Bone marrow (tissue), 2 donors: Measurements from ENCODE around the gene COL9A3.

ENCODE experiments used
- DNase-seq, 2 donors: peaks; one replicate each; lab custom pipeline; 2025; lab: John Stamatoyannopoulos, UW

The COL9A3 gene

GRCh38 chr20:62811320-62811719, 5.5 kb upstream of the COL9A3 start:
- DNase-seq = no peak

DNA sequence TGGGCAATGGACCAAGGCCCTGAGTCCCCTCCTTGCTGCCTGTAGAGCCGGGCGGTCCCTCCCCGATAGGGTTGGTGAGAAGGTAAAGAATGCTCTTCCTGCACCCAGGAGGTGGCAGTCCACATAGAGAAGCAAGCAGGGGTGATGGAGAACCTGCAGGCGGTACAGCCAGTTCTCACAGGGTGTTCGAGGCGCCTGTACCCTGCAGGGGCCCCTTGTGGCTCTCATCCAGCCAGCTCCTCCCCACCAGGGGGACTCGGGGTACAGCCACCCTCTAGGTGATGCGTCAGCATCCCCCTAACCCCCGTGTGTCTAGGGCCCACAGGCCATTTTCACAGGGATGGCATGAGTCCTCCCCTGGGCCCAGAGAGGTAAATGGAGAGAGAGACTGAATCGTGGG, 5.1 kb upstream of the COL9A3 start:
- no peak for DNase-seq

DNA sequence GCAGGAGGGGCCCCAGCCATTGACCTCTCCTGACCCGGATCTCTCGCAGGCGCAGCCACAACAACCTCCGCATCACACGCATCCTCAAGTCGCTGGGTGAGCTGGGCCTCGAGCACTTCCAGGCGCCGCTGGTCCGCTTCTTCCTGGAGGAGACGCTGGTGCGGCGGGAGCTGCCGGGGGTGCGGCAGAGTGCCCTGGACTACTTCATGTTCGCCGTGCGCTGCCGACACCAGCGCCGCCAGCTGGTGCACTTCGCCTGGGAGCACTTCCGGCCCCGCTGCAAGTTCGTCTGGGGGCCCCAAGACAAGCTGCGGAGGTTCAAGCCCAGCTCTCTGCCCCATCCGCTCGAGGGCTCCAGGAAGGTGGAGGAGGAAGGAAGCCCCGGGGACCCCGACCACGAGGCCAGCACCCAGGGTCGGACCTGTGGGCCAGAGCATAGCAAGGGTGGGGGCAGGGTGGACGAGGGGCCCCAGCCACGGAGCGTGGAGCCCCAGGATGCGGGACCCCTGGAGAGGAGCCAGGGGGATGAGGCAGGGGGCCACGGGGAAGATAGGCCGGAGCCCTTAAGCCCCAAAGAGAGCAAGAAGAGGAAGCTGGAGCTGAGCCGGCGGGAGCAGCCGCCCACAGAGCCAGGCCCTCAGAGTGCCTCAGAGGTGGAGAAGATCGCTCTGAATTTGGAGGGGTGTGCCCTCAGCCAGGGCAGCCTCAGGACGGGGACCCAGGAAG, 4.5 kb upstream of the COL9A3 start:
- DNase-seq = no peak

- DNase-seq = no peak
Measured at GRCh38 chr20:62812907-62813200, 4.0 kb upstream of the COL9A3 start.

- DNase-seq = no peak
Measured at GRCh38 chr20:62813588-62813987, 3.3 kb upstream of the COL9A3 start.

DNA sequence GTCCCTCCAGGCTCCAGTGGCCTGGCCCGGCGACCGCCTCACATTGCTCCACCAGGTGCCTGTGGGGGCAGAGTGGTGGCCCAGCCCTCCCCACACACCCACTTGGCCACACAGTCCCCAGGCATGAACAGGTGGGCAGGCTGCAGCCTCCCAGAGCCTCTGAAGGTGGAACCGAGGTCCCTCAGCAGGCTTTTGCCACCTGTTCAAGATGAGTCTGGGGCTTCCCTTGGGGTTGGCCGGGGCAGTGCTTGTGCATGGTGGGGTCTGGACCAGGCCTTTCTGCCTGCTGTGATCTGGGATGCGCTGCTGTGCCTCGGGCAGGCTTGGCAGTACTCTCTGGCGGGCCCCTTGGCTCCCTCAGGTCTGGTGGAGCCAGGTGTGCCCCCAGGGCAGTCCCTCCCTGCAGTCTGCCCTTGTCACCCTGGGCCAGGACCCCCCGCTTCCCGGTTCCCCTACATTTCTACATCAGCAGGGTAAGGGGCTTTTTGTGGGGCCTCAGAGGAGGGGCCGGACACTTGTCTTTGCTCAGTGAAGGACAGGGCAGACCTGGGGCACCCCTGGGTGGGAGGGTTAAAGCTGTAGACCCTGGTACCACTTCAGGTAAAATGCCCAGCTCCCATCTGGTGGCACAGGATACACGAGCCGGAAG, 2.7 kb upstream of the COL9A3 start:
- no peak for DNase-seq

DNA sequence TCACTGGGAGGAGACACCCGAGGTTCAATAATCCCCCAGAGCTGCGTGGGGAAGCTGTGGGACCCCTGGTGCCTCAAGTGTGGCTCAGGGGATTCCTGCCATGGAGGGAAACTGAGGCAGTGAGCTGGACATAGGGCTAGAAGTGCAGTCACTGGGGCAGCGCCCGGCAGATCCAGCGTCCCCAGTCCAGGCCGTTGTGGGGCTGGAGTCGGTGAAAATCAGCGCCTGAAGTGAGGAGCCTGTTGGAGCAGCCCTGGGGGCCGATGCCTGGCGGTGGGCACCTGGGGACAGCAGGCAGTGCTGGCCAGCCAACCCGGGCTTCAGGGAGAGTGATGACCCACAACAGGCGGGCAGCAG, 2.2 kb upstream of the COL9A3 start:
- DNase-seq = no peak

DNA sequence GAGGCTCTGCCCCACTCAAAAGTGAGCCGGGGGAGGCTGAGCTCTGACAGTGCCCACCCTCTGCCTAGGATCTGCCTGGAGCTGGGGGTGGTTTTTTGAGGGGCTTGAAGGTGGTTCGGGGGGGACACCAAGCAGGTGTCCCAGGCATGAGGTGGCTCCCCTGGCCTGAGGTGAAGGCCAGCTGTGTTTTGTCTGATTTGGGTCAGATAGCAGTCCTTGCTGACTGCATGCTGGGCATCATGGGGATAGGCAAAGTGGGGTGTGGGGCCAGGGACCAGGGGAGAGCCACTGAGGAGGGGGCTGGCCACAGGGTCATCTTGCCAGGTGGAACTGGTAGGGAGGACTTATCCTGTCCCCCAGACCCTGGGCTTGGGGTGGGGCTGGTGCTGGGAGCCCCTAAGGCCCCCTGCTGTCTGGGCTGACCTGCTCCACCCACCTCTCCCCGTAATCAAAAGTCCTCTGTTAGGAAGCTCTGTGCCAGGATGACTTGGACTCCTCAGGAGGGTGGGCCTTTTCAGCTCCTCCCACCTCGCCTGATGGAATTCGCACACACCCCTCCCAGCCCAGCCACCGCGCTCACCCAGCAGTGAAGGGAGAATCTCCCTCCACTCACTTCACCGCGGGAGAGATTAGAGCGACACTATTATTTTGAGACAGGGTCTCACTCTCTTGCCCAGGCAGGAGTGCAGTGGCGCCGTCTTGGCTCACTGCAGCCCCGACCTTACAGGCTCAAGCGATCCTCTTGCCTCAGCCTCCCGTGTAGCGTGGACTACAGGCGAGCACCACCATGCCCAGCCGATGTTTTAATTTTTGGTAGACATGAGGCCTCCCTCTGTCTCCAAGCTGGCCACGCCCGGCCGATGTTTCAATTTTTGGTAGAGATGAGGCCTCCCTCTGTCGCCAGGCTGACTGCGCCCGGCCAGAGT, 1.5 kb upstream of the COL9A3 start:
- DNase-seq = no peak

DNA sequence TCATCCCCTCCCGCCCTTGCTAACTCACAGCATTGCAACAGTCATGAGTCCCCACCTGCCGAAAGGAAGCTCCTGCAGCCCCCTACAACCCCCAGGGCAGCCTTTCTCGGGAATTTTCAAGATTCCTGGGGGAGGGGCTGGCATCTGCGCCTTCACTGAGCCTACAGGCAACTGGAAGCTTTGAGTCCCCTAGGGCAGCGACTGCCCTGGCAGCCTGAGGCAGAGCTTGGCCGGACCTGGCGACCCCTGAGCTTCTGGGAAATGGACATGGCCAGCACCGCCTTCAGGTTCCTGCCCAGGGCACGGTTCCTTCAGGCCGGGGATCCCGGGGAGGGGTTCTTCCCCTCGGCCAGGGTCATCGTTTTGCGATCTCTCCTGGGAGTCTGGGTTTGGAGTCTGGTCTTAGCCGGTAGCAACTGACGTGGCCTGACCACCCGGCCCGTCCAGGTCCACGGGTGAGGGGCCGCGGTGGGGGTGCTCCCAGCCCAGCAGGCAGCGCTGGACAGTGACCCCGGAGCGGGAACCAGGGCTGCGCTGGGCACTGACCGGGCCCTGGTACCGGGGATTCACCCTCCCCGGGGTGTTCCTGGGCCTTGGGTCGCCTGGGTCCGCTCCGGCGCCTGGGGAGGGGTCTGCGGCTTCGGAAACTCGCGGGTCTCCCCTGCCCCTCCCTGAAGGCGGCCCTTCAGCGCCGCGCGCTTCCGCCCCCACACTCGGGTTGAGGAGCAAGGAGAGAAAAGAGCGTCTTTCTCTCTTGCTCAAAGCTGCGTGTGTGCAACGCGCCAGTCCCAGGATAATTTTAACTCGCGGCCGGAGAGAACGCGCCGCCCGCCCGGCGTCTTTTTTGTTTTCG, 593 bp upstream of the COL9A3 start:
- no peak for DNase-seq

GRCh38 chr20:62817975-62818591, 1.2 kb downstream of the COL9A3 start:
- no peak for DNase-seq

DNA sequence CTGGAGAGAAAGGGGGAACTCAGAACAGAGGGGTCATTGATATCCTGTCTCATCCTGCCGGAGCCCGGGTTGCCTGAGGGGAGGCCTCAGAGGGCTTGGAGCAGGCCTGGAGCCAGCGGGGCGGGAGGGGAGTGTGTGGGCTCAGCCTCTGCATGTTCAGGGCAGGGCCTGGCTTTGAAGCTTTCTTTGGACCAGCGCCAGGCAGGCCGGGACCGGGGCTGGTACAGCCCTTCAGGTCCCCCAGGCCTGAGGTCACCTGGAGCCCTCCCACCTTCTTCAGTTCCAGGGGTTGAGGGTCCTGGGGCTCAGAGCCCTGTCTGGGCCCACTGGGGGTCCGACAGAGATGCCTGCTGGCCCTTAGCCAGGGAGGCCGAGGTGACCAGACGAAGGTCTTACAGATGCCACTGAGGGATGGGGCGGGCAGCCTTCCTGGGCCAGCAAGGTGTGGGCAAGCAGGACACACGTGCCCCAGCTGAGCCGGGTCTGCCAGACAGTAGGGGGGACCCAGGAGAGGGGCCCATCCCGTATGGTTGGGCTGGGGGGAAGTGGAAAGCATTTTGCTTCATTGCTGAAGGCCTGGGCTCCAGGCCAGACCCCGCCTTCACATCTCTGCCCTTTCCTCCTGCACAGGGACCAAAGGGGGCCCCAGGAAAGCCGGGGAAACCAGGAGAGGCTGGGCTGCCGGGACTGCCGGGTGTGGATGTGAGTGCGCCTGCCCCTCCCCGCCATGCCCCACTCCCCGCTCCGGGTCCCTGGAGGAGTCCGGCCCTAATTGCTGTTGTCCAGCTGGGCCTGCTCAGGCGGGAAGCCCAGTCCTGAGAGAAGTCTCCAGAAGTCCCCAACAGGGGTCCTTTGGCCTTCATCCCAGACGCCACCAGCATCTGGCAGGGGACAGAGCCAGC, 2.0 kb downstream of the COL9A3 start:
- no peak for DNase-seq

GRCh38 chr20:62819494-62820174, 2.8 kb downstream of the COL9A3 start:
- DNase-seq = no peak

- no peak for DNase-seq
Measured at GRCh38 chr20:62820208-62820961, 3.5 kb downstream of the COL9A3 start.

GRCh38 chr20:62820962-62821725, 4.3 kb downstream of the COL9A3 start:
- no peak for DNase-seq

- no peak for DNase-seq
Measured at GRCh38 chr20:62821726-62822210, 4.9 kb downstream of the COL9A3 start.

GRCh38 chr20:62822239-62822787, 5.5 kb downstream of the COL9A3 start:
- no peak for DNase-seq

DNA sequence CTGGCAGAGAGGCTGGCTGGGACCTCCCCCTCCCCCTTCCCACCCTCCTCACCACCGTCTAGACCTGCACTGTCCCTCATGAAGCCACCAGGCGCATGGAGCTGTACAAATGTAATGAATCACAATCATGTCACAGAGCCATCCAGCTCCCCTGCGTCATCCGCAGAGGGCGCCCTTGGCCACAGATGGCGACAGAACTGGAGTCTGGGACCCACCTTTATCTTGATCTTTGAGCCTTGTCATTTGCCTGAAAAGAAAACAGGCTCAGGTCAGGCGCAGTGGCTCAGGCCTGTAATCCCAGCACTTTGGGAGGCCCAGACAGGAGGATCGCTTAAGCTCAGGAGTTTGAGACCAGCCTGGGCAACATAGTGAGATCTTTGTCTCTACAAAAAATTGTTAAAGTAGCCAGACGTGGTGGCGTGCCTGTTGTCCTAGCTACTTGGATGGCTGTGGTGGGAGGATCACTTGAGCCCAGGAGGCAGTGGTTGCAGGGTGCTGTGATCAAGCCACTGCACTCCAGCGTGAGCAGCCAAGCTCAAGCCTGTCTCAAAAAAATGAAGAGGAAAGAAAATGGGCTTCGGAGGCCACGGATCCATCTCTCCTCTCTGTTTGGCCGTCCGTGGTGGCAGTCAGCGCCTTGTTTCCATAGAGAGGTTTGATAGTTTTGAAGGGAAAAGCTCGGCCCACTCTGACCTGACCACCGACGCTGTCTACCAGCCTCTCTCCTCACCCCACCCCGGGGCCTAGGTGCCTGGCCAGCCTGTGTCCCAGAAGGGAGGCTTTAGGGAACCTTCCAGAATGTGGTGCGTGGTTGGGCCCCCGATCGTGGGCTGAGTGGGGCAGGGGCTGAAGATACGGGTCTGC, 6.2 kb downstream of the COL9A3 start:
- peak in 1 of 2 donors; percentile 48 for DNase-seq
